ENCODE results near the gene FAM107B.
"Not testable (repeated sequence)": the region's sequence is repeated elsewhere in the genome, so short reads cannot be mapped to it uniquely, and the experiment has no call there.

The FAM107B gene

DNA sequence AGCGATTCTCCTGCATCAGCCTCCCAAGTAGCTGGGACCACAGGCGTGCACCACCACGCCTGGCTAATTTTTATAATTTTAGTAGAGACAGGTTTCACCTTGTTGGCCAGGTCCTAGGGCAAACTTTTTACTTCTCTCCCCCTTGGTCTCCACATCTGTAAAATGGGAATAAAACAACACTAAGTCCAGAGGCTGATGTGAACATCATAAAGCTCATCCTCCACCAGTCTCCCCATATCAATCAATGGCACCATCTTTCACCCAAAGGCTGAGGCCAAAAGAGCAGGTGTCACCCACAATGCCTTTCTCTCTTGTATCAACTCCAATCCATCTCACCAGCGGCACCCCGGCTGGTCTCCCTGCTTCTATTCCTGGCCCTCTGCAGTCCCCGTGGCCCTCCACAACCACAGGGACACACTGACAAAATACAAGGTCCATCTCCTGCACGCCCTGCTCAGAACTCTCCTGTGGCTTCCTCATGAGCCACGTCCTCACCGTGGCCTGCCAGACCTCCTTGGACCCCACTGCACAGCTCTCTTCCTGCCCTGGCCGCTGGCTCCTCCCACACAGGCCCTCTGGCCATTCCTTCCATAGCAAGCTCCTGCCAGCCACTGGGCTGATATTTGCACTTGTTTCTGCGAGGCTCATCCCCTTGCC lies 179.0 kb downstream of the FAM107B start:
- no peak for DNase-seq

DNA sequence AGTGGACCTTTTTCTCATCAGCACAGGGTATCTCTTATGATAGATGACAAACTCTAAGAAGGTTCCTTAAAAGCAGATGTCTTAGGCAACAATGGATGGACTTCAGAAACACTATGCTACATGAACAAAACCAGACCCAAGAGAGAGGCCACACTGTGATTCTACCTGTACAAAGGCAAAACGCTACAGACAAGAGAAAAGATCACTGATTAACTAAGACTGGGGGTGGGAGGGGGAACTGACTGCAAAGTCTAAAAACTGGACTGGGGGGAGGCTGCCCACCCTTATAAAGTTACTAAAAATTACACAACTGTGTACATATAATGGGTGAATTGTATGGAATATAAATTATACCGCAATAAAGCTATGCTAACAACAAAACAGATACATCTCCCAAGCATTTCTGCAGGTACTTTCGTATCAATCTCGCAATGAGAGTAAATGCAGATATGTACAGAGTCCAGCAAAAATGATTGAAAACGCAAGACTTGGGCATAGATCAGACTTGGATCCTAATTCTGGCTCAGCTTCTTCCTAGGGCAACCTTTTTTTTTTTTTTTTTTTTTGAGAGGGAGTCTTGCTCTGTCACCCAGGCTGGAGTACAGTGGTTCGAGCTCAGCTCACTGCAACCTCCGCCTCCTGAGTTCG lies 179.7 kb downstream of the FAM107B start:
- DNase-seq, result no peak

DNA sequence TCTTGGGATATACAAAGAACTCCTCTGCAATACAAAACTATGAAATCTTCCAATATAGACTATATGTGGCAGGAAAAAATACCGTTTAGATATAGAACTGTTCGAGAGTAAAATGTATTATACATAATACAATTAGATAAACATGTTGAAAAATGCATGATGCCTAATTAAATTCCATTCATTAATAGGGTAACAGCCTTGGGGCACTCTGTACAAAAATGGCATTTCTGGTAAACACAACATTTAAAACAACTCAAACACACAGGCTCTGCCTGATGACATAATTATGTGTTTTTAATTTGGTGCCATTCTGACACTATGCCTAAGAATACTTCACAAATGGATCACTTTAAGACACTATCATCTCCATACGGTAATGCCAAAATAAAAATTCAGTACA lies 180.9 kb downstream of the FAM107B start:
- DNase-seq, result no peak

DNA sequence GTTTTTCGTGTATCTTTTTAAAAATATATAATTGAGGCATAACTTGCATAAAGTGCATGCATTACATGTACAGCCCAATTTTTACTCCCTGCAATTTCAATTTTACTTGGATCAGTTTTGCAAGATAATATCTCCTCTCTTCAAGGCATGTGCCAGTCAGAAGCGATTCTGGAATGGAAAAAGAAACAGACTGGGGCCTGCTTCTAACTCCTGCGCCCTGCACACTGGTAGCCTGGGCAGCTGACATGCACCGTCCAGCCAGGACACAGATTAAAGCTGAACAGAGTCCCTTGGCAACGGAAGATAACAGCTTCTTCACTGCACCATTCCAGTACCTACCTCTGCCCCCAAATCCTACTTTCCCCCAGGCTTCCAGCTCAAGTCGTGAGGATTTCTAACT lies 182.1 kb downstream of the FAM107B start:
- no peak for DNase-seq

DNA sequence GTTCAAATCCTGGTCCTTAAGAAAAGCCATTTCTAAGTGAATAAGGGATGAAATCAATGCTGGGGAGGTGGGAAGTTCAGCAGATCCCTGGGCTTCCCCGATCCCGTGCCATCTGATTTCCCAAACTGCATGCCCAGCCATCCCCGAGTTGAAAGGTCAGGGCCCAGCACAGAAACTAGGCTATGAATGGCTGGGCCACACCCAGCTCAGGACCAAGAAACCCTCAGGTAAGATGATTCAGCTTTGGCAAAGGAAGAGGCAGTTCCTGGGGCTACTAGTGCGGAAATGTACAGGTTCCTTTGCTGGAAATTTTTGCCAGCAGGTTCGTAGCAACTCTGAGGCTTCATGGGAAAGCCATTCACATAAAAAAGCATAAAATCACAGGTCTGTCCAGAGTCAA lies 182.7 kb downstream of the FAM107B start:
- DNase-seq, result no peak

DNA sequence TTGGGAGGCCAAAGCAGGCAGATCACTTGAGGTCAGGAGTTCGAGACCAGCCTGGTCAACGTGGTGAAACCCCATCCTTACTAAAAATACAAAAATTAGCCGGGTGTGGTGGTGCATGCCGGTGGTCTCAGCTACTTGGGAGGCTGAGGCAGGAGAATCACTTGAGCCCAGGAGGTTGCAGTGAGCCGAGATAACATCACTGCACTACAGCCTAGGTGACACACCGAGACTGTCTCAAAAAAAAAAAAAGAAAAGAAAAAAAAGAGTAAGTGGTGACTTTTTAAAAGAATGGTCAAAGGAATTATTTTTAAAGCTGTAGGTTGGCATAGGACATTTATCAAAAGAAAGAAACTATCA lies 185.8 kb downstream of the FAM107B start:
- not testable (repeated sequence) for DNase-seq

DNA sequence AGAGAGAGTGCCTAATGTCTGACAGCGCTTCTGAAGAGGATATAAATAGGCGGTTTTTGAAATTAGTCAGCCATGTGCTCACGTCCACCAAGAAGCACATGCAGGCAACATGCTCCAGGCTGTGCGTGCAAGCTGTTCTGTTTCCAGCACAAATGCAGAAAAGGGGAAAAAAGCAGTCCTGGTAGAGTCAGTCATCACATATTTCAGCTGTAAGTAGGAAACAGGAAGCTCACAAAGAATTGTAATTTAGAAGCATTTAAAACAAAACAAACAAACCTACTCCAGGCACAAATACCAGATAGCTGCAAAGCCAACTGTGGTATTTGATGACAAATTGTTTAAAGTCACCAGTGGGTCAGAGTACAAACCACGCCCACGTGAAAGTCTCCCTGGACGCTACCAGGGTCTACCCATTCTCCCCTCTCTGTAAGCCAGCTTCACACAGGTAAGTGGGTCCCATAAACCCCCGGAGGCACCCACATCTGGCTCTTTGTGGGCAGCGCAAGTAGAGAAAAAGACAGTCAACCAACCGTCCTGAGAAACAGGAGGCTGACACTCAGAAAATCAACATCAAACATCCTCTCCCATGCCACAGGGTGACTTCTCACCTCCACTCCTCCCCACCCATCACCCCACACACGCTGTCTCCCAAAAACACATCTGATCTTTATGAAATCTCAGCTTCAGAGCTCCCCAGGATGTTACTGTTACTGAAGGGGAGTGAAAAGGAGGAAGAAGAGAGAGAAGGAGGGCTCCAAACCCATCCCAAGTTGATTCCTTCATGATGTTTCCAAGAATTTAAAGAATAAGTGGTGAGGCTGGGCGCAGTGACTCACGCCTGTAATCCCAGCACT lies 186.4 kb downstream of the FAM107B start:
- no peak for DNase-seq

DNA sequence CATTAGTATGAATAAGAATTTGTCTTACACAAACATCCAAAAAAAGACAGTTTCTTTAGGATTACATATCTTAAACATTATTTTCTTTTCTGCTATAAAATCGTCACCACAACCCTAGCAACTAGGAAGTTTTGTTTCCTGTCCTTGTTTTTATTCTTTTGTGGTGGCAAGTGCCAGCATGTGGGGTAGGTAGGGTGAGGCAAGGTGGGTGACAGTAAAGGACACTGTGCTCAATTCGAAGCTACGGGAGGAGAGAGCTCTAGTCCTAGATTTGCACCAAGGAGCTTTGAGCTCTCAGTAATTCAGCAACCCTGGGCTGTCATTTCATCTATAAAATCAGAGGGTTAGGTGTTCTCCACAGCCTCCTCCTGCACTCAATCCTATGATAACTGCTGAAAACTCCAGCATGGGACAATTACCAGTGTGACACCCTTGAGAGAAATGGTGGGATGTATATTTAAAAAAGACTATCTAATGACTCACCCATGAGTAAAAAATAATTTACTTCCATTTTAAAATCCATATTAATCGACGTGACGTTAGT lies 187.1 kb downstream of the FAM107B start:
- no peak for DNase-seq

DNA sequence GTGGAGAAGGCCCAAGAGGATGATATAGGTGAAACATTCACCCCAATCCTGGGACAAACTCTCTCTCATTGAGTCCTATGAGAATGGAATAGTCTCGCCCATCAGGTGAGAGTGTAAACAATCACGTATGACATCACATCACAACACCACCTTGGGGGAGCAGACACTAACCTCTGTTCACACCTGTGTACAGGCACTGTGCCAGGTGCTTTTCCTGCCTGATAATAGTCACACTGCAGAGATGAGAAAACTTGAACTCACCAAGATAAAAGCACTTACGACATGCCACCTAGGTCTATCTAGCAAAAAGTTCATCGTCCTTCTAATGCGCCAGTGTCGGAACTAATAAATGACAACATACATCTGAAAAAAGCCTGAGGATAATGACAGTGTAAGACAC lies 187.8 kb downstream of the FAM107B start:
- DNase-seq, result peak; percentile 58

DNA sequence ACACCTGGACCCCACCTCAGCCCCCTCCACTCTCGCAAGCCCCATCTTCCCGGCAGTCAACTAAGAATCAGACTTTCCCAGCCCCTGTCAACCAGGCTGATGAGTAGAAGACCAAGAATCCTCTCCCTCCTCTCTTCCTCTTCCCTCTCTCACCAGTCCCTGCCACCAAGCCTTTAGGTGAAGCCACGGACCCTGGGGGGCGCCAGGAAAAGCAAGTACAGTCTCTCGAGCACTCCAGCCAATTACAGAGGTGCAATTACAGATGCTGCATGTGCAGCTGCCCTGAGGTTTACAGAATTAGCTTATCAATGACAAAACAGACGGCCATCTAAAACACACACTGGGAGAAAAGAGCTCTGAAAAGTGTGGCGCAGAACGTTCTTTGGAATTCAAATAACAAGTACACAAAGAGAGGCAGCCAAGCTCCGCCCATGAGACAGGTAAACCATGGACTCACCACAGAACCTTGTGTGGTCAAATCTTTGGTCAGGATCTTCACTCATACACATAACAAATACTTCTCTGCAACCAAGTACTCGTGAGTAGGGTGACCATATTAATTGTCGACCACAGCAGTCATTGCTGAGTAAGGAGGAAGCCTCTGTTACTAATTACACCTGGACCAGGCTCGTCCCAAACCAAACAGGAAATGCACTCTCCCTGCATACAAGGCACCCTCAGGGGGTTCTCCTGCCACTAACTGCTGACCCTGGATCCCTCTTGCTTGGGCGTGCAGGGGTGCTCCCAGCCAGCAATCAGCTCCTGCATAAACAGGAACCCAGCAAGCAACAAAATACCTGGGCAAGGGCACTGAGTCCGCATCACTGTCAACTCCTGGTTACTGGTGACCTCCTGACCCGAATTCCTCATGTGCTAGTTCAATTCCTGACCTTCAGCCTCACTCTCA lies 189.2 kb downstream of the FAM107B start:
- peak; percentile 90 for DNase-seq

DNA sequence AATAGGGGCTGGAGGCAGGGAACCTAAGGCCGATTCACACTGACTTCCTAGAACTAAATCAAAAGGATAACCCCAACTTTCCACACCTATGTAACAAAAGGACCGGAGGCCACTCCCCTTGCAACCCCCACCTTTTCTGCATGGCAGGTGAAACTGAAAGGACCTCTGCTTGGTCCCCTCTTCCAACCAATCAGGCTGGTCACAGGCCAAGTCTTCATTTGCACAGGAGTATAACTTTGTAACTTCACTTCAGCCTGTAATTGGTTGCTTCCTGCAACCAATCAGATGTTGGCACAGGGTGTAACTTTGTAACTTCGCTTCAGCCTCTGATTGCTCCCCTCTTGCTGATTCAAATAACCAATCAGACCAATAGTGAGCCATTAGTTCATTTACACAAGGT lies 190.0 kb downstream of the FAM107B start:
- no peak for DNase-seq

DNA sequence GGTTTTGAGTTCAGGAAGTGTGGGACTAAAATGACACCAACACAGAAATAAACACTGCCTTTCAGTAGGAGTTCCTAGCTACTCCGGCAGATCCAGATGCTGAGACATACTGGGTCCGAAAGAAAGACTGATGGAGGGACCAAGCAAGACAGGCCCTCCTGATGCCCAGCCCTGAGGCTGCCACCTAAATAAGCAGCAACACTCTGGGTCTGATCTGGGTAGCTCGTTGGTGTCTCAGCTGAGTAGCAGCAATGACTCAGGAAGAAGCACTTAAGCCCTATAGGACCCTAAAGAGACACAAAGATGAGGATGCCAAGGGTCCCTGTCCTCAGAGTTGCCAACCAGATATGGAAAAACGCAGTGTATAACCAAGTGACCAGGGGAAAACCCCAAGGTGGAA lies 190.7 kb downstream of the FAM107B start:
- DNase-seq, result no peak

DNA sequence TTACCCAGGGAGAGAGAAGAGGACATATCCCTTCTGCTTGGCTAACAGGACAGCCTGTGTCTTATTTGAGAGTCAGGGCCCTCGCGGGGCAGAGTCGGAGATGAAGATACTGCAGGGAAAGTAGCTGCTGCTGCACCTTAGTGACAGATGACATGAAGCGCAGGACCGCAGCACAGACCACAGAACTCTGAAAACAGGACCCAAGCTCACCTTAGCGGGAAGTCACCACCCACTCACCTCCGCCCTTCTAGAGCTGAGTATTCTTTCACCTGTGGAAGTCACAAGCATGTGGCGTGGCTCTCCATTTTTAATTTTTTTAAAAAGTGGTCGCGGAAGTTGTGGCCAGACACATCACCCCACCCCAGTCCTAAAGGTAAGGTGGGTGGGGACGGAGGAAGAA lies 191.4 kb downstream of the FAM107B start:
- DNase-seq, result no peak

DNA sequence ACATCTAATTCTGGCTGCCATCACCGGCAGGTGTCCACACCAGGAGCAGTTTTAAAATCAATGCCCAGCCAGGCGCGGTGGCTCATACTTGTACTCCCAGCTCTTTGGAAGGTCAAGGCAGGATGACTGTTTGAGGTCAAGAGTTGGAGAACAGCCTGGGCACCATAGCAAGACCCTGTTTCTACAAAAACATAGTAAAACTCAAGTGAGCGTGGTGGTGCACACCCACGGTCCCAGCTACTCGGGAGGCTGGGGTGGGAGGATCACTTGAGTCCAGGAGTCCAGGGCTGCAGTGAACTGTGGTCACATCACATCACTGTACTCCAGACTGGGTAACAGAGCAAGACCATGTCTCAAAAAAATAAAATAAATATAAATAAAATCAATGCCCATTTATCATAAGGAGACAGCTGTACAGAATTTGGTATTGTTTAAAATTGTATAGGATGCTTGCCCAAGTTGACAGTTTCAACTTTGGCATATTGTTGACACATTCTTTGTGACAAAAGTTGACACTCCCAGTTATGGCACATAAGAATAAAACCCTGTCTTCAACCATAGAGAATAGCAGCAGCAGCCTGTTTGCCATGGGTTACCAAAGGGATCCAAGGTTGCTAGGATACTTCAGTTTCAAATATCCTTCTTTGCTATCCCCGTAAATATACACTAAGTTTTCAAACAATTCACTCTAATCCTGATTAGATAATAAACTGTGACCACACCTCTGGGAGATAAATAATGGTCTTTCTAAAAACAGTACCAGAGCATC lies 193.0 kb downstream of the FAM107B start:
- DNase-seq, result no peak

DNA sequence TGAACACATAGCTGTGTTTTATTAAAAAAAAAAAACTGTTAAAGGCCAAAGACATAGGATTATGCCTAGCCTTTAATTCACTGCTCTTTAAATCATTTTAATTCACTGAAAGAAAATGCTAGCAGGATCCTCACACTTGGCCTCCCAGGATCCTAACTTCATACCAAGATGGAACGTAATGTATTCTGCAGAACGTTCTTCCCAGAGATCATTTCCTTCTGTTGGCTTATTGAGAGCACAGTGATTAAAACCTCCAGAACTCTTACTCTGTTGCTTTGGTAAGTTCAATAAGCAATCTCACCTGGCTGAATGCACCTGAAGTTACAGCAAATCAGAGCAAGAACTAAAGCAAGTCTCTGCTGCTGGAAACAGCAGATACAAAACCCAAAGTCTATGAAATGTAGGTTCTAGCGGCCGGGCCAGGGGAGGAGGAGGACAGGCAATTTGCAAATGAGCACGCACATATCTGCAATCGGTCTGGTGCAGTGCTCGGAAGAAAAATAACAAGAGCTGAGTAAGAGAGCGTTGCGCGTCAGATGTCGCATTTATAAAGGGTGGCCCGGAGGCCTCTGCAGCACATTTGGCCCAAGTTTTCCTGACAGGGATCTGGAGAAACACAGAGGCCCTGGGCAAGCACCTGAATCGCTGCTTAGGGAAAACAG lies 193.9 kb downstream of the FAM107B start:
- no peak for DNase-seq

DNA sequence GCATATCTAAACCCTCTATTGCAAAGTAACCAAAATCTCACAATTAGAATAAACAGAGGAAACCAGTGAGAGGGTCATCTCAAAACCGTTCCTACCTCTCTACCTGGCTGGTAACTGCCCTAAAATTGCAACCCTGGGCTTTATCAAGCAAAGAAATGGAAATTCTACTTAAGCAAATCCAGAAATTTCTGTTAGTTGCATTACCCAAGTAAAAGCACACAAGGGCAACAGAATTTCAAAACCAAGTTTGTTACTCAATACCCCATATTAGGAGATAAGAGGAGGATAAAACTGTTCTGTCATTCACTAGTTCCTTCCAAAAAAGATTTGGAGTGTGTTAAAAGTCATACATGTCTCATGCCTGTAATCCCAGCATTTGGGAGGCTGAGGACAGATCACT lies 195.3 kb downstream of the FAM107B start:
- DNase-seq, result no peak

DNA sequence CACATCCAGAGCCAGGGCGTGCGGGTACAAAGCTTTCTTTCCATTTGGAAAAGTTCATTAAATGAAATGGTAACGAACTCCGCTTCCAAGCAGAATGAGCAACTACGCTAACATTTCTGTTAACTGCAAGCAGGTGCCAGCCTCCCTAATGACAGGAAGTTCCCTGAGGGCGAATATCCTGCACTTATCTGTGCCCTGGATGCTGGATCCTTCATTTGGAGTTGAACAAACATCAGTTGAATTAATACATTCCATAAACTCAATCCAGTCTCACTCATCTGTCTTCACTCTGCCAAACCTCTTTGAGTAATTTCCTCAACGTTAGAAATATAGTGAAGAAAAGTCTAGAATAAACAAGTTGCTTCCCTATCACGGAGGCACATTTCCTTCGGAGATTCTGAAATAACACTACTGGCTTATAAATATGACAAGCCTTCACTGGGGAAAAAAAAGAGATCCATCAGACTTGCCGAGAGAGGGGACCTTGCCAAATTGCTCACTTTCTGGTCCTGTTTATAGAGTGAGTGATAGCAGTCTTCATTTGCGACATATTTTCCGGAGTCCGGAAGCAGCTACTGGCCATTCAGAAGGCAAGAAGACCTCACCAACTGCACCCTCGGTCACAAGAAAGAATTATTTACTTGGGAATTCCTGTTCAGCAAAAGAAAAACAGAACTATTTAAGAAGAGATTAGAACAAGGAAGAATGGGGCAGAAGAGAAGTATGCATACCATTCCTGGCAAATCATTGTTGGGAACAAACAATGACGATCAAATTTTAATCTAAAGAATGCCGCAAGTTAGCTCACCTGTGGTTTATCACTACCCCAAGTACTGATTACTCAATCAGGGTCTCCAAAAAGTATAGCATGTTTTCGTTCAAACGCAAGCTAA lies 196.4 kb downstream of the FAM107B start:
- peak; percentile 67 for DNase-seq

DNA sequence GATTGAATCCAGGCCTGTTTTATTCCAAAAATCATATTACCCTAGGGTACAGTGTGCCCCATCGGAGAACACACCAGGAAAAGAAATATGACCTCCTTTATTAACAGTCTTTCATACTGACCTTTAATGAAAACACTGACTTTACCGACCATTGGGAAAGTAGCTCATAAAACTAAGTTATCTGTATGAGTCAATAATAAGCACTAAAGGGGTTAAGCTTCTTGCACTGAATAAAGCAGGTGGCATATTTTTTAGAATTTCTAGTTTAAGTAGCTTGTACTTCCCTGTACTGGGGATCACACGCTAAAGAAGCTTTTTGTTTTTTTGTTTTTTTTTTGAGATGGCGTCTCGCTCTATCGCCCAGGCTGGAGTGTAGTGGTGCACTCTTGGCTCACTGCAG lies 199.8 kb downstream of the FAM107B start:
- no peak for DNase-seq

DNA sequence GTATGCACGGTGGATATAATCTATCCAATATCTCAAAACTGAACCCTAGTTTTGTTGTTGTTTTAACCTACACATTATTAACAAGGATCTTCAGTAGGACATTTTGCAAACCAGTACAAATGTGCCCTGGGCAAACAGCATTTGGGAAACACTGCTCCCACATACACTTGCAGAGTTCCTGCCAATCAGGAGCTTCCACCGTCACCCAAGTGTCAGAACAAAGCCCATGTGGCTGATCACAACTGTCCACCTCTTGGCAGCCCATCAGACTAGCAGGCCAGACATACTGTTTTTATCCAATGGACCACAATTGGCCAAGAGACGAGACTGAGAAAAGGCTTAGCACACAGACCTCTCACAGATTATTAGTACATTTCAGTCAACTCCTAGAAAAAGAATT lies 200.4 kb downstream of the FAM107B start:
- DNase-seq, result no peak

DNA sequence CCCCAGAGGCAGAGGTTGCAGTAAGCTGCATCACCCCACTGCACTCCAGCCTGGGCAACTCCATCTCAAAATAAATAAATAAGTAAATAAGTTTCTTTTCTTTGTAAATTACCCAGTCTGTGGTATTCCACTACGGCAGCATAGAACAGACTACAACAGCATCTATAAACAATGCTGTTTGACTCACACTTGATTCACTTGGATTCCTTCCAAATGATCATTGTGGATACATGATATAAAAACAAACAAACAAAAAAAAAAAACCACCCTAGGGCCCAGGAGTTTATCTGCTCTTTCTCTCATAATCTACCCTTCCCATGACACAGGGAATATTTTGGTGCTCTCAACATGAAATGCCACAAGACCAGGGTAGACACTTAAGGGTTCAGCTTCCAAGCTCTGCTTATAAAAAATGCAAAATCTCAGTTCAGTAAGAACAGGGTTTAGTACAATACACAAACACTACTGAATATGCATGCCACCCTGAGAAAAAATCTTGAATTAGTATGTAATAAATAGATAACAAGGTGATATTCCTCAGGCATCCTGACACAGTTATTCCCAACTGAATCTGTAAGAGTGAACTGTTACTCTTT lies 200.9 kb downstream of the FAM107B start:
- peak; percentile 10 for DNase-seq

All from NCI-H146 (cell line).